WERI-Rb-1 (cell line): ENCODE measurements around the gene MAML2.

Source experiments
- DNase-seq: peaks from one replicate; pipeline ENCODE4 v3.0.0-alpha.2; 2020
- H3K27ac ChIP-seq: fragments of 250-450 bp; sonication (Bioruptor Pico); 2 replicates; pipeline ENCODE4 v1.5.1; 2020; ENCODE audit warnings: mild to moderate bottlenecking, moderate library complexity
- H3K27me3 ChIP-seq: fragments of 250-450 bp; sonication (Bioruptor Pico); 2 replicates; pipeline ENCODE4 v1.5.1; 2021; ENCODE audit warnings: mild to moderate bottlenecking, low read depth, moderate library complexity; ENCODE audit not compliant: insufficient read depth, severe bottlenecking
- H3K36me3 ChIP-seq: fragments of 250-450 bp; sonication (Bioruptor Pico); 2 replicates; pipeline ENCODE4 v1.5.1; 2020; ENCODE audit warnings: mild to moderate bottlenecking, moderate library complexity
- H3K4me3 ChIP-seq: 2 replicates; pipeline ENCODE4 v1.5.1; 2011; ENCODE audit warnings: low read depth, mild to moderate bottlenecking, control low read depth, low read length
- H3K9me3 ChIP-seq: fragments of 250-450 bp; sonication (Bioruptor Pico); 2 replicates; pipeline ENCODE4 v1.5.1; 2021; ENCODE audit warnings: mild to moderate bottlenecking, moderate library complexity; ENCODE audit not compliant: severe bottlenecking
- CTCF ChIP-seq: IDR thresholded peaks from 2 replicates; pipeline ENCODE4 v1.5.1; 2011; ENCODE audit warnings: low read depth, mild to moderate bottlenecking, control low read depth, inconsistent platforms, low read length

MAML2 gene

GRCh38 chr11:96146765-96147164 is 196.2 kb downstream of the MAML2 start:
- Histone ChIP-seq H3K4me3 (no peak overlapping the region), H3K36me3 (no peaks in the 10 kb centered on the region), H3K27me3 (no peaks in the 10 kb centered on the region), H3K9me3 (no peaks in the 10 kb centered on the region), H3K27ac (no peak overlapping the region)
- no peak for DNase-seq
- TF ChIP-seq CTCF: no peak

DNA sequence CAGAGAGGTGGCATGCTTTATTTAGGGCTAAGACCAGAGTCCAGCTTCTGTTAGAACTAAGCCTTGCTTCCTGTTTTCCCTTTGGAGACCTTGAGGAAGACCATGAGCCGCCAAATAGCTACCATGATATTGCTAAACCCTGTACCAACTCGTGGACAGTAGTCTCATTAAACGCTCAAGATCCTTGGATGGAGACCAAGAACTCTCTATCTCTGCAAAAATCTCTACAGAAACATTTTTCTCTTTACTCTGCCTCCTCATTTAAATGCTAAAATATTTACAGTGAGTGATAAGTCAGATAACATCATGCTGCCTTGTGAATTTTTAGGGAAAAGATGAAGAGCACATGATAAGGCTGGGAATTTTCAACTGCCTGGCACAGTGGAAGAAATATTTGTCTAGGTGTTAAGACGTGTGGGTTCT is 197.8 kb downstream of the MAML2 start:
- no peak for DNase-seq
- no peak overlapping the region for H3K4me3 ChIP-seq
- H3K27ac ChIP-seq: no peak overlapping the region
- no peaks in the 10 kb centered on the region for H3K9me3 ChIP-seq
- no peaks in the 10 kb centered on the region for H3K27me3 ChIP-seq
- no peak for TF ChIP-seq CTCF
- H3K36me3 ChIP-seq: no peaks in the 10 kb centered on the region

- Histone ChIP-seq H3K27me3 (no peaks in the 10 kb centered on the region), H3K27ac (no peak overlapping the region), H3K9me3 (no peaks in the 10 kb centered on the region), H3K36me3 (no peaks in the 10 kb centered on the region), H3K4me3 (no peak overlapping the region)
- TF ChIP-seq CTCF: no peak
- DNase-seq: no peak
These were observed 198.4 kb downstream of the MAML2 start for GRCh38 chr11:96144553-96144952.

DNA sequence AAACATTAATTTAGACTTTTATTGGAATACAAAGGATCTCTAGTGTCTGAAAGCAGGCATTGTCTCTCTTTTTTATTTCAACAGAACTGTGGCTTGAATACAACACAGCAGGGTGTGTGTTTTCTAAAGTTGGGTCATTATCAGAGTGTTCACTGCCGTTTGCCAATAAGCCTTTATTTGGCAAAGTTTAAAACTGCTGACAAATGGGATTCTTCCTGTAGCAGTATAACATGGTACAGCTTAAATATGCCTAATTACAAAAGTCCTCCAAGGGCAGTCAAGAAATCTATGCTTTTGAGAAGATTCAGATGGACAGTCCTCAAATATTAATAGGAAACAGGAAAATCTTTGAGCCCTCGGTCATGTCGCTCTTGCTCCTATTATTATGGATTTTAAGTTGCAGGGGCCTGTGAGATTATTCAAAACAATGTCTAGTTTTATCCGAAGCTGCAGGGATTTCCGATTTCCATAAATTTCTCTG is 199.9 kb downstream of the MAML2 start:
- Histone ChIP-seq H3K27me3 (no peaks in the 10 kb centered on the region), H3K9me3 (no peaks in the 10 kb centered on the region), H3K4me3 (no peak overlapping the region), H3K27ac (no peak overlapping the region), H3K36me3 (no peaks in the 10 kb centered on the region)
- no peak for DNase-seq
- no peak for TF ChIP-seq CTCF

GRCh38 chr11:96141626-96142025 is 201.4 kb downstream of the MAML2 start:
- TF ChIP-seq CTCF: no peak
- no peaks in the 10 kb centered on the region for H3K36me3 ChIP-seq
- no peaks in the 10 kb centered on the region for H3K9me3 ChIP-seq
- DNase-seq: no peak
- no peaks in the 10 kb centered on the region for H3K27me3 ChIP-seq
- H3K27ac ChIP-seq: no peak overlapping the region
- H3K4me3 ChIP-seq: no peak overlapping the region

- no peak for DNase-seq
- H3K27me3 ChIP-seq: no peaks in the 10 kb centered on the region
- TF ChIP-seq CTCF: no peak
- H3K9me3 ChIP-seq: no peaks in the 10 kb centered on the region
- no peak overlapping the region for H3K4me3 ChIP-seq
- no peak overlapping the region for H3K27ac ChIP-seq
- no peaks in the 10 kb centered on the region for H3K36me3 ChIP-seq
These were observed 203.3 kb downstream of the MAML2 start for GRCh38 chr11:96139691-96140090.
